GM19023 (cell line): ENCODE results near the gene IER2.

Experiments used
- ATAC-seq: cut with Tn5 transposase; IDR thresholded peaks from one replicate; pipeline ENCODE4 v1.9.1; 2021; ENCODE audit warnings: mild to moderate bottlenecking, moderate library complexity; ENCODE audit not compliant: unreplicated experiment

Gene IER2

GRCh38 chr19:13118424-13119193 is 31.6 kb upstream of the IER2 start:
- ATAC-seq: no peak

GRCh38 chr19:13119627-13120026 is 30.6 kb upstream of the IER2 start:
- ATAC-seq: no peak

GRCh38 chr19:13120031-13120430 is 30.2 kb upstream of the IER2 start:
- no peak for ATAC-seq

GRCh38 chr19:13120817-13121216 is 29.4 kb upstream of the IER2 start:
- no peak for ATAC-seq

GRCh38 chr19:13121551-13122274 is 28.5 kb upstream of the IER2 start:
- no peak for ATAC-seq

- no peak for ATAC-seq
Observed at GRCh38 chr19:13122275-13122878, 27.8 kb upstream of the IER2 start.

- no peak for ATAC-seq
Observed at GRCh38 chr19:13122980-13123957, 26.9 kb upstream of the IER2 start.

GRCh38 chr19:13127051-13127450 is 23.2 kb upstream of the IER2 start:
- ATAC-seq: no peak

GRCh38 chr19:13127811-13128575 is 22.2 kb upstream of the IER2 start:
- ATAC-seq: no peak

GRCh38 chr19:13128583-13128982 is 21.6 kb upstream of the IER2 start:
- ATAC-seq: no peak

- no peak for ATAC-seq
Observed at GRCh38 chr19:13129384-13129783, 20.8 kb upstream of the IER2 start.

GRCh38 chr19:13130886-13131490 is 19.2 kb upstream of the IER2 start:
- no peak for ATAC-seq

- no peak for ATAC-seq
Observed at GRCh38 chr19:13132471-13133180, 17.6 kb upstream of the IER2 start.

GRCh38 chr19:13133241-13133870 is 16.9 kb upstream of the IER2 start:
- ATAC-seq: no peak

- ATAC-seq: no peak
Observed at GRCh38 chr19:13134626-13135025, 15.6 kb upstream of the IER2 start.

- ATAC-seq: no peak
Observed at GRCh38 chr19:13135068-13136062, 14.8 kb upstream of the IER2 start.

- ATAC-seq: no peak
Observed at GRCh38 chr19:13137290-13137794, 12.9 kb upstream of the IER2 start.
